GM21717 (cell line): ENCODE results near the gene CLDN17.

ENCODE experiments used
- ATAC-seq: cut with Tn5 transposase; IDR thresholded peaks from one replicate; pipeline ENCODE4 v1.9.1; 2021; ENCODE audit warnings: mild to moderate bottlenecking, moderate library complexity; ENCODE audit not compliant: unreplicated experiment

Gene CLDN17

GRCh38 chr21:30166705-30167104, at the start of gene CLDN17:
TSS of gene CLDN17 (minus strand) at chr21:30166805. CDS start at chr21:30166617, 188 bp downstream.
- ATAC-seq, result no peak

DNA sequence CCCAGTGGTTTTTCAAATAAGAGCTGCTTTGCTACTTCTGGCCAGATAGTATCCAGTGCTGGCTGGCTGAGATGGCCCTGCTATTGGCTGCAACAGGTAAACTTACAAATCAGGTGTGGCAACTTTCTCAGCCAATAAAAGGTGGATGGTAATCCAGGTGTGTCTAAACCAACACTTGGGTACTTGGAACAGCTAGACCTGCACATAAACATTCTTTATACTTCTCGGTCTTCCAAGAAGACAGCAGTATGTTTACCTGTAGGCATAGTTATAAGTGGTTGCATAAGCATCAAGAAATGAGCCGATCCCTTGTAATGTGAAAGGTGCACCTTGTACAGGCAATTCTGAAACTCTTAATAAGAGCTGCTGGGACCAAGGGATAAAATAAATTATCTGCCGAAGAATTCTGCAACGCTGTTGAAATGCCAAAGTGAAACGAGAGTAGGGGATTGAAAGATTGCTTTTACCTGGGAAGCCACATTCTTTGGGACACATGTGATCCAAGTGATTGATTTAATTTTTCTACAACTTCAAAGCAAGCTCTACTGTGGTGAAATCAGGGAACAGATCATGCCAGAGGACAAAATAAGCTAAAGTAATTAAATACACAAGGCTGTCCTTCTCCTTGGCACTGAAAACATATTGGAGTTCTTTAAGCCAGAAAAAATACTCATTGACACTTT, 49.6 kb upstream of the CLDN17 start, which contains the start of gene CLDN8:
Gene CLDN8 (minus strand): TSS at position 57 of the 683 bp plus-strand sequence. CDS start 172 bp downstream, outside the sequence.
- no peak for ATAC-seq

- no peak for ATAC-seq
These were observed 44.5 kb upstream of the CLDN17 start for GRCh38 chr21:30211071-30211470.

- no peak for ATAC-seq
These were observed 43.0 kb upstream of the CLDN17 start for GRCh38 chr21:30209601-30210000.

- no peak for ATAC-seq
These were observed 40.6 kb upstream of the CLDN17 start for GRCh38 chr21:30207252-30207579.

- ATAC-seq, result no peak
These were observed 40.1 kb upstream of the CLDN17 start for GRCh38 chr21:30206551-30207251.

DNA sequence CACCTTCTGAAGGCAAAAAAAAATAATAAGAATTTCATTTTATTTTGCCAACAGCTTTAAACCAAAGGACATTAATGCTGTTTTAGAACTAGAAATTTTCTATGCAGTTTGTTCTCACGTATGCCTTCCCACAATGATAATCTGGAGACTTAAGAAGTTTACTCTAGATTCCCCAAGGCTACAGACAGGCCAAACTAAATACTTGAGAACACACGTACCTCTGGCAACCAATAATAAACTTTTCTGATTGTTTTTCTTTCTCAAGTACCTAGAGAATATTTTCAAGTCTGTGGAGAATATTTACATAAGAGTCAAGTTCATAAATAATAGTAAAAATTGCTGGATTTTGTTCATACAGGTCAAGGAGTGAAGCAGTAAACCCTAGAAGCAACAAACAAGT, 33.4 kb upstream of the CLDN17 start:
- no peak for ATAC-seq

- ATAC-seq, result no peak
These were observed 28.2 kb upstream of the CLDN17 start for GRCh38 chr21:30194701-30195299.

GRCh38 chr21:30193201-30193600, 26.6 kb upstream of the CLDN17 start:
- ATAC-seq, result no peak

DNA sequence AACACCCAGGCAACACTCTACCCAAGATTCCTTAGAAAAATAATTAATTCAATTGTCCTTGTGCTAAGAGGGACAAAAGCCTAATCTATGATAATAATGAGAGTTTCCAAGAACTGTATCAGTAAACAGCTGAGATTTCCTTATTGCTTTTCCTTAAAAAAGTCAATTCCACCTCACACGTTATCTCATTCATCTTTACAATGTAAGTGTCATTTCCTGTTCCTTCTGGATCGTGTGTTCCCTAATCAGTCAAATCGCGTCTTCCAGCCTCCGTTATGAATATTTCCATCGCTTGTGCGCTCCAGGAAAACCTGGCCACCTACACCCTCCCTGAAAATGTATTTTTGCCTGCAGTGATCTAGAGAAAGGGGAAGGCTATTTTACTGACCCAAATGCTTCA, 23.9 kb upstream of the CLDN17 start:
- no peak for ATAC-seq

DNA sequence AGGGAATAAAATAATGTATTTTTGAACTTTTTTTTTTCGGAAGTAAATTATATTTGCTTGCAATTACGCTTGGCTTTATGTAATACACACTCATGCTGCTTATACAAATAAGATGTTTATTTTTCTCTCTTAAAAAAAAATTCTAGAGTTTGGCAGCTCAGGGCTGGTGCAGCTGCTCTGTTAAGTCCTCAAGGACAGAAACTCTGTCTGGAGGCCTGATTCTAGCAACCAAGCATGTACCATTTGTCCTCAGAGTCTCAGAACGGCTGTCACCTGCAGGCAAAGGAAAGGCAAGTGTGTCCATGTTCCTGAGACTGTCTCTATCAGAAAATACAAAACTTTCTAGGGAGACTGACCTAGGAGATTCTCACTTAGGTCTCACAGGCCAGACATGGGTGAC, 23.2 kb upstream of the CLDN17 start:
- no peak for ATAC-seq

GRCh38 chr21:30186242-30186641, 19.6 kb upstream of the CLDN17 start:
- ATAC-seq, result no peak

DNA sequence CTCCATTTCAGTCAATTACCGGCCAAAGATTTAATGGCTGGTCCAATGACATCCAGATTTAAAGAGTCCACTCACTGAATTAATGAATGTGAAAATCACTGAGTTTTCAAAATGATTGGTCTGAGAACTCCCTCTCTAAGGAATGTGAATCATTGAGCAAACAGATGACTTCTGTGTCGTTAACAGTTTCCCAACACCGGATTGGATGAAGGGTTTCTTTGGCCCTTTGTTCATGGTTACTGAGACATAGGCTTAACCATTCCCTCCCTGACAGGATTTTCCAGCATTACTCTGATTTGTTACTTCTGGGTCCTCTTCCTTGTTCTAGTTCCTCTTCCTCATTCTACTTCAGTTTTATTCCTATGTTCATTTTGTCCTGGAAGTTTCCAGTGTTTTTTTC, 1.5 kb upstream of the CLDN17 start:
- ATAC-seq, result no peak

- ATAC-seq, result no peak
These were observed 434 bp downstream of the CLDN17 start for GRCh38 chr21:30166171-30166570.

- no peak for ATAC-seq
These were observed 1.8 kb downstream of the CLDN17 start for GRCh38 chr21:30164796-30165195.

DNA sequence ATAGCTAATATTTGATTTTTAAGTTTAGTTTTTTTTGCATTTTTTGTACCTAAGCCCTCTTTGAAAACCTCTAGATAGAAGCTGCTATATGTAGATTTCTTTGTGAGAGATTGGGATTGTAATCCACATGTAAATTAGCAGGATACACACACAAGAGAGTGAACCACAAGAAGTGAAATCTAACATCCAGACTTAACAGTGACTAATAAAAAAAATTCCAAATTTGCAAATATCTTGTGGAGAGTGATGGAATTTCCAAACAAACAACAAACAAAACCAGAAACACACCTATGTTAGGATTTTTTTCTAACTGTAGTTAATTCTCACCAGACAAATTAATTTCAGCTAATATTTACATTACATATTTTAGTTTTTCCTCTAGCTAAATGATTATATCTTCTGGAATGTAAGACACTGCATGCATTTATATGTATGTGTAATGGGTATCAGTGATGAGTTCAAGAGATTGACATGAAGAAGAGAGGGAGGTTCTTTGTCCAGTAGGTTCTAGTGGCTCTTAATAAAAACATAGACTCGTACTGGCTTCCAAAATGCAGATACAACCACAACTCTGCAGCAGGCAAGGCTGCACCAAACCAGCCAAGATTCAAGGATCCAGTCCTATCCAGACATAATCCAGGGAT, 12.8 kb downstream of the CLDN17 start:
- no peak for ATAC-seq

DNA sequence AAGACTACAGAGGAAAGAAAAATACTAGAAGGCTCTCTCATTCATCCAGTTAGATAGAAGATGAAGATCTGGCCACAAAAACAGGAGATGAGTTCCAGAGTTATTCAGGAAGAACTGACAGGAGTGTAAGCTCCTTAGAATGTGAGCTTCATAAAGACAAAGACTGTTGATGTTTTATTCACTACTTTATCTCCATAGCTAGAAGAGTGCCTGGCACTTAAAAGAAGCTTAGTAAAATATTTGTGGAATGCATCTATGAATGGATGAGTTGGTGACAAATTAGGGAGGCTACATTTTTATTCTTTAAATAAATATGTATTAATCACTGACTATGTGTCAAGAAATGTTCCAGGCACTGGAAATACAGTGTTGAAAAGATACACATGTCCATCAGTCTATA, 13.8 kb downstream of the CLDN17 start:
- no peak for ATAC-seq

GRCh38 chr21:30148906-30149305, 17.7 kb downstream of the CLDN17 start:
- no peak for ATAC-seq

- ATAC-seq, result no peak
These were observed 19.9 kb downstream of the CLDN17 start for GRCh38 chr21:30146558-30147282.

- ATAC-seq, result no peak
These were observed 28.1 kb downstream of the CLDN17 start for GRCh38 chr21:30138483-30138882.

GRCh38 chr21:30129246-30129645, 37.4 kb downstream of the CLDN17 start:
- no peak for ATAC-seq
